ENCODE results near the gene RRAGC.
A peak's percentile ranks its signal among the peaks of the same experiment; 100 is the strongest.

The RRAGC gene

DNA sequence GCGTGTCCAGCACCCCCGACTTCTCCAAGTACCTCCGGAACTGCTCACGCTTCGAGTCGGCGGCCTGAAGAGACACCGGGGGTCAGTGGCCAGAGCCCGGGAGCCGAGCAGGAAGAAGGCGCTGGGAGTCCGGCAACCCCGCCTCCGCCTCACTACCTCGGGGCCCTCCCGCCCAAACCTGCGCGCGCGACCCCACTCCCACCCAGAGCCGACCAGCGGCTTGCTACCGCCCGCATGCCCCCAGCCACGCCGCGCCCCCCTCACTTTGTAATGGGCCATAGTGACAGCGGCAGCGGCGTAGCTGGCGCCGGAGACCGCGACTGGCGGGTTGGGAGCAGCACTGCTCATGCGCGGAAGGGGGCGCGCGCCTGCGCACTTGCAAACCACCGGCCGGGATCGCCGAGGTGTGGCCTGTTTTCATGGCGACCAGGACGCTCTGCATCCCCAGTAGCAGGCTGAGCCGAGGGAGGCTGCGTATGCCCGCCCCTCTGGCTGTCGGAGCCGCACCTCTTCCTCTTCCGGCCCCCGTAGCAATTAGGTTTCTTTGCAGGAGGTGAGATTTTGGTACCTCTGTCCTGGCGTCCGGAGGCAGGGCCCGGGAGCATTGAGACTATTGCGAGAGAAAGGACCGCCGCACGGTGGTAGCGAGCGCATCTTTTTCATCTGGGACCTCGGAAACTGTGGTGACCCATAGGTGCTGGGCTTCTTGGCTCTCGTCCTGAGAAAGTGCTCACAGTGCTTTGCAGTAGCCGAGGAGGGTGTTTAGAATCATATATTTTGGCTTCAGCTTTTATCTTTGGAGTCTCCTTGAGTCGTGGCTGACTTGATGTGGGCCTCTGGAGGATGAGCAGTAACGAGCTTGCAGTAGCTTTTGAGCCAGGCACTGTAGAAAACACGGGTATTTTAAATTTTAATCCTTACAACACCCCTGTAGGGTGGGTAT is 13.7 kb upstream of the RRAGC start, which contains the start of gene MYCBP:
TSS of gene MYCBP (minus strand) at position 322 of the 943 bp plus-strand sequence. CDS start at position 279, 43 bp downstream.
- H3K36me3 ChIP-seq (ENCODE audit: low read depth): no peaks in the 10 kb centered on the region
- TF ChIP-seq, protein P1, sequence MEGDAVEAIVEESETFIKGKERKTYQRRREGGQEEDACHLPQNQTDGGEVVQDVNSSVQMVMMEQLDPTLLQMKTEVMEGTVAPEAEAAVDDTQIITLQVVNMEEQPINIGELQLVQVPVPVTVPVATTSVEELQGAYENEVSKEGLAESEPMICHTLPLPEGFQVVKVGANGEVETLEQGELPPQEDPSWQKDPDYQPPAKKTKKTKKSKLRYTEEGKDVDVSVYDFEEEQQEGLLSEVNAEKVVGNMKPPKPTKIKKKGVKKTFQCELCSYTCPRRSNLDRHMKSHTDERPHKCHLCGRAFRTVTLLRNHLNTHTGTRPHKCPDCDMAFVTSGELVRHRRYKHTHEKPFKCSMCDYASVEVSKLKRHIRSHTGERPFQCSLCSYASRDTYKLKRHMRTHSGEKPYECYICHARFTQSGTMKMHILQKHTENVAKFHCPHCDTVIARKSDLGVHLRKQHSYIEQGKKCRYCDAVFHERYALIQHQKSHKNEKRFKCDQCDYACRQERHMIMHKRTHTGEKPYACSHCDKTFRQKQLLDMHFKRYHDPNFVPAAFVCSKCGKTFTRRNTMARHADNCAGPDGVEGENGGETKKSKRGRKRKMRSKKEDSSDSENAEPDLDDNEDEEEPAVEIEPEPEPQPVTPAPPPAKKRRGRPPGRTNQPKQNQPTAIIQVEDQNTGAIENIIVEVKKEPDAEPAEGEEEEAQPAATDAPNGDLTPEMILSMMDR (IDR thresholded peaks at IDR 0.05; ENCODE audit: poor library complexity, severe bottlenecking): no peak
- peak; percentile 99 for ATAC-seq (ENCODE audit: low read depth)
- H3K9me3 ChIP-seq (ENCODE audit: severe bottlenecking): no peaks in the 10 kb centered on the region
- H3K4me1 ChIP-seq (ENCODE audit: insufficient read depth, poor library complexity, severe bottlenecking): peaks cover 5% of the 10 kb centered on the region
- no peaks in the 10 kb centered on the region for H3K27me3 ChIP-seq (ENCODE audit: insufficient read depth, poor library complexity, severe bottlenecking)
- H3K27ac ChIP-seq (ENCODE audit: poor library complexity, severe bottlenecking): peak within 1 kb of the TSS; percentile 21
- peak; percentile 94 for DNase-seq (ENCODE audit: low spot score)
- peak within 1 kb of the TSS; percentile 84 for H3K4me3 ChIP-seq (ENCODE audit: severe bottlenecking)

DNA sequence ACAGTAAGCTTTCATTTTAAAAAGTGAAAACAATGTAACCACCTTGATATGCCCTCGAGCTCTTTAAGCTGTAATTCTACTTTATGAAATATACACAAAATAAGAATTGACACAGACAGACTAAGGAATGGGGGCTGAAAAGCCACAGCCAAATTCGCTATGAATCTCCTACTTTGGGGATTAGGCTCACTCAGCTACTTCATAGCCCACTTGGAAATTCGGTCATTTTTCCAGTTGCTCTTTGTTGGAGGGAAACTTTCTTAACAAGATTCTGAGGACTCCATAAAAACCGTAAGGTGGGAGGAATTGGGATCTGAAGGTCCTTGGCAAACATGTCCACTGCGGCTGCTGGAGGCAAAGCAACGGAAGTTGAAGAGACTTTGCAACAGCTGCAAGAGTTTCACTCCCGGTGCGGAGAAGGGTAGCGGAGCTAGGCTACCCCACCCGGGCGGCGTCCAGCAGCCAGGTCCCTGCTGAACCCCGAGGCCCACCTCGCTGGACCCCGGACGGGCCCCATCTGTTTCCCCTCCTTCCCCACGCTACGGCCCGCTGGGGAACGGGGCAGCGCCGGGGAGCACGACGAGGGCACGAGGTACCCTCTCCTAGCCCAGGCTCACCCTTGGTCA is 12.9 kb upstream of the RRAGC start:
- TF ChIP-seq, protein P1 (IDR thresholded peaks at IDR 0.05; ENCODE audit: poor library complexity, severe bottlenecking): no peak
- H3K27me3 ChIP-seq (ENCODE audit: insufficient read depth, poor library complexity, severe bottlenecking): no peaks in the 10 kb centered on the region
- DNase-seq (ENCODE audit: low spot score) (no peak), ATAC-seq (ENCODE audit: low read depth) (peak; percentile 6; the same call in 2 of the 3 replicates)
- H3K9me3 ChIP-seq (ENCODE audit: severe bottlenecking): no peaks in the 10 kb centered on the region
- peak overlapping the region; percentile 84 for H3K4me3 ChIP-seq (ENCODE audit: severe bottlenecking)
- H3K4me1 ChIP-seq (ENCODE audit: insufficient read depth, poor library complexity, severe bottlenecking): peaks cover 5% of the 10 kb centered on the region
- H3K27ac ChIP-seq (ENCODE audit: poor library complexity, severe bottlenecking): peak overlapping the region; percentile 11
- no peaks in the 10 kb centered on the region; the same call in 1 of the 2 replicates for H3K36me3 ChIP-seq (ENCODE audit: low read depth)

DNA sequence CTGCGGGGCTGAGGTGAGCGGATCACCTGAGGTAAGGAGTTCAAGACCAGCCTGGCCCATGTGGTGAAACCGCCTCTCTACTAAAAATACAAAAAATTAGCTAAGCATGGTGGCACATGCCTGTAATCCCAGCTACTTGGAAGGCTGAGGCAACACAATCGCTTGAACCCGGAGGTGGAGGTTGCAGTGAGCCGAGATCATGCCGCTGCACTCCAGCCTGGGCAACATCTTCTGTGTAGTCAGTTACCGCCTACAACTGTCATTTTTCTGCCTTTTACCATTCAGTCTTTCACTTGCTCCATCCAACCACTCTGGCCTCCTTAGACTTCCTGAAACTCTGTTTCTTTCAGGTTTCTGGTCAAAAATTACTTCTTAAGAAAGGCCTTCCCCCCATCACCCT is 11.4 kb upstream of the RRAGC start:
- DNase-seq (ENCODE audit: low spot score): no peak
- Histone ChIP-seq H3K27me3 (ENCODE audit: insufficient read depth, poor library complexity, severe bottlenecking) (no peaks in the 10 kb centered on the region), H3K27ac (ENCODE audit: poor library complexity, severe bottlenecking) (no peak overlapping the region), H3K4me1 (ENCODE audit: insufficient read depth, poor library complexity, severe bottlenecking) (peaks cover 5% of the 10 kb centered on the region), H3K9me3 (ENCODE audit: severe bottlenecking) (no peaks in the 10 kb centered on the region), H3K36me3 (ENCODE audit: low read depth) (peaks cover 6% of the 10 kb centered on the region), H3K4me3 (ENCODE audit: severe bottlenecking) (no peak overlapping the region)
- ATAC-seq (ENCODE audit: low read depth): no peak
- TF ChIP-seq, protein P1 (IDR thresholded peaks at IDR 0.05; ENCODE audit: poor library complexity, severe bottlenecking): no peak

DNA sequence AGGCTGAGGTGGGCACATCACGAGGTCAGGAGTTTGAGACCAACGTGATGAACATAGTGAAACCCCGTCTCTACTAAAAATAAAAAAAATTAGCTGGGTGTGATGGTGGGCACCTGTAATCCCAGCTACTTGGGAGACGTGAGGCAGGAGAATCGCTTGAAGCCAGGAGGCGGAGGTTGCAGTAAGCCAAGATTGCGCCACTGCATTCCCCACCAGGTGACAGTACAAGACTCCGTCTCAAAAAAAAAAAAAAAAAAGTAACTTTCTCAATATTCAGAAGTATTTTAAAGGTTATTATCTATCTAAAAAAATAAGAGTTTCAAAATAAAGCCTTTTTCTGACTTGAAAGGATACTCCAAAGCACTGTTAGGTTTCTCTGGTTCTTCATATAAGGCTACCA is 7.6 kb upstream of the RRAGC start:
- Histone ChIP-seq H3K27me3 (ENCODE audit: insufficient read depth, poor library complexity, severe bottlenecking) (no peaks in the 10 kb centered on the region), H3K36me3 (ENCODE audit: low read depth) (peaks cover 32% of the 10 kb centered on the region), H3K4me1 (ENCODE audit: insufficient read depth, poor library complexity, severe bottlenecking) (no peaks in the 10 kb centered on the region), H3K27ac (ENCODE audit: poor library complexity, severe bottlenecking) (no peak overlapping the region), H3K9me3 (ENCODE audit: severe bottlenecking) (no peaks in the 10 kb centered on the region), H3K4me3 (ENCODE audit: severe bottlenecking) (no peak overlapping the region)
- no peak for ATAC-seq (ENCODE audit: low read depth)
- TF ChIP-seq, protein P1 (IDR thresholded peaks at IDR 0.05; ENCODE audit: poor library complexity, severe bottlenecking): no peak
- DNase-seq (ENCODE audit: low spot score): no peak

All from RWPE2 (cell line).